ENCODE results near the gene TMEM26. TPM values are rescaled to one million over a fixed set of nuclear protein-coding genes. Genes with fewer than 3 reads are reported as not detected.

The TMEM26 gene
- total and polyA plus RNA-seq, 2 of the 8 experiments (the other 6 are each of a cell fraction or from before 2014, with no cell fraction given), result 1.6 to 2.8 TPM

DNA sequence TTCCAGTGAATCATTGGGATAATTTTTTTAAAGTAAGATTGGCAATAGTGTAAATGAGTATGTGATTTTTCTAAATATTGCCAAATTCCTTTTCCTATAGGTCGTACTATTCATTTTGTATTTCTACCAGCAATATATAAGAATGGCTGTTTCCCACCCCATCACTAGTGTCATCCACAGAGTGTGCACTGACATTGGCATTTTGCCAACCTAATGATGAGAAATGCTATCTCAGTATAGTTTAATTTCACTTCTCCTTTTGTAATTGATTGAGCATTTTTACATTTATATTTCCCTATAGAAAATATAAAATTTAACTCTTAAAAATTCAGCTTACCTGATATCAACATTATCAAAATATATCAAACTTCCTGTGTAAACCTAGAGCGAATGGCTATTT is 17.6 kb upstream of the TMEM26 start (continued):
- TF ChIP-seq, protein P1, sequence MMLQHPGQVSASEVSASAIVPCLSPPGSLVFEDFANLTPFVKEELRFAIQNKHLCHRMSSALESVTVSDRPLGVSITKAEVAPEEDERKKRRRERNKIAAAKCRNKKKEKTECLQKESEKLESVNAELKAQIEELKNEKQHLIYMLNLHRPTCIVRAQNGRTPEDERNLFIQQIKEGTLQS (IDR thresholded peaks at IDR 0.05; ENCODE audit: insufficient read depth, low read depth, low read length), result no peak
- TF ChIP-seq EP300 (IDR thresholded peaks at IDR 0.05; ENCODE audit: borderline replicate concordance in 1 of 2, low read depth in 2 of 2, low read length in 2 of 2), result no peak
